A673 (cell line): ENCODE data around the gene HS1BP3. TPM values are rescaled to one million over a fixed set of nuclear protein-coding genes. Genes with fewer than 3 reads are reported as not detected.

Source experiments
- BruUV-seq: library from RNA; stranded (reverse); fragments of 400-500 nt; replicated peaks from 2 replicates; lab custom pipeline; 2021; lab: Mats Ljungman, UMichigan
- CTCF ChIA-PET: fragments of 300-600 bp; sonication (Branson Sonifier 250); formaldehyde crosslinking; loops from one replicate; lab custom pipeline; 2022; ENCODE audit warnings: antibody characterized with exemption; lab: Charles Lee
- POLR2A ChIA-PET: fragments of 300-600 bp; sonication (Branson Sonifier 250); formaldehyde crosslinking; loops from one replicate; lab custom pipeline; 2022; ENCODE audit warnings: antibody characterized with exemption; ENCODE audit not compliant: low non-redundant PET; lab: Charles Lee
- DNase-seq: peaks from one replicate; pipeline ENCODE4 v3.0.0-alpha.2; 2015; ENCODE audit warnings: low spot score
- H3K27ac ChIP-seq: fragments of 200-600 bp; sonication (generic); 2 replicates; pipeline ENCODE4 v1.5.1; 2016; ENCODE audit warnings: mixed run types, low read depth, mild to moderate bottlenecking, mixed read lengths, antibody characterized with exemption, low read length; ENCODE audit not compliant: poor library complexity, severe bottlenecking
- H3K27me3 ChIP-seq: fragments of 200-600 bp; sonication (generic); replicated peaks from 2 replicates; pipeline ENCODE4 v1.6.1; 2017; ENCODE audit warnings: mixed run types, low read depth, mild to moderate bottlenecking, mixed read lengths, antibody characterized with exemption, low read length; ENCODE audit not compliant: insufficient read depth, poor library complexity
- H3K36me3 ChIP-seq: fragments of 200-600 bp; sonication (generic); 2 replicates; pipeline ENCODE4 v1.6.1; 2016; ENCODE audit warnings: mixed run types, mild to moderate bottlenecking, mixed read lengths, antibody characterized with exemption, low read length; ENCODE audit not compliant: insufficient read depth, poor library complexity, severe bottlenecking
- H3K4me1 ChIP-seq: fragments of 200-600 bp; sonication (generic); 2 replicates; pipeline ENCODE4 v1.6.1; 2017; ENCODE audit warnings: mixed run types, mild to moderate bottlenecking, mixed read lengths, antibody characterized with exemption, low read length; ENCODE audit not compliant: insufficient read depth, poor library complexity, severe bottlenecking
- H3K4me3 ChIP-seq: fragments of 200-600 bp; sonication (generic); 2 replicates; pipeline ENCODE4 v1.5.1; 2016; ENCODE audit warnings: low read depth, mixed run types, mild to moderate bottlenecking, mixed read lengths, low read length; ENCODE audit not compliant: poor library complexity, severe bottlenecking
- H3K9me3 ChIP-seq: fragments of 200-600 bp; sonication (generic); 2 replicates; pipeline ENCODE4 v1.6.1; 2016; ENCODE audit warnings: mixed run types, low read depth, mild to moderate bottlenecking, mixed read lengths, antibody characterized with exemption, low read length; ENCODE audit not compliant: poor library complexity, severe bottlenecking
- EZH2 ChIP-seq: fragments of 200-600 bp; sonication (generic); IDR thresholded peaks from 2 replicates; pipeline ENCODE4 v1.6.1; 2017; ENCODE audit warnings: borderline replicate concordance, low read depth, mild to moderate bottlenecking, mixed read lengths, antibody characterized with exemption, low read length; ENCODE audit not compliant: poor library complexity, severe bottlenecking
- intact Hi-C: fragments of 100-400 bp; cut with micrococcal nuclease; formaldehyde crosslinking; loops from one replicate; pipeline ENCODE4 v1.10.0; 2022; ENCODE audit not compliant: unreplicated experiment
- total RNA-seq: library from RNA; stranded (reverse); gene quantifications from 2 replicates; pipeline ENCODE4 v1.2.3, GENCODE V29; 2021
- TF ChIP-seq, protein P1 (sequence below): fragments of 300-800, 200-600 bp; sonication (generic); conservative IDR thresholded peaks from 2 replicates; pipeline ENCODE4 v1.5.1; 2017; ENCODE audit warnings: low read depth, mild to moderate bottlenecking, antibody characterized with exemption, low read length, moderate library complexity, mixed read lengths

Gene HS1BP3
- total RNA-seq, 1 experiment from 2014 or later = 12.6 TPM

DNA sequence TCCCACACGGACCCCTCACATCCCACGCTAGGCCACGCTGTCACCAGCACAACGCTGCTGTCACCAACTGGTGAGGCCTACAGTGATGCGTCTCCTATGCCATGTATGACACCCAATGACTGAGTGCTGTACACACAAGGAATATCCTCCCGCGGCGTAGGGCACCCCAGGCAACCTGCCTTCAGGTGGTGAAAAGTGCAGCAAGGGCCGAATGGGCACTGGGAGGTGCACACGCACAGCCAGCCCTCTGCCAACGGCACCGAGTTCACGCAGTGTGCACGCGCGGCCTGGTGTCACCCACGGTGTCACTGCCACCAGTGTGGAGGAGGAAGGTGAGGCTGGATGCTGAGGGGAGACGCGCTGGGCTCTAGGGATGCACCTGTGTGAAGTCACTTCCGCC lies 4.5 kb downstream of the HS1BP3 start:
- no peaks in the 10 kb centered on the region for H3K36me3 ChIP-seq
- POLR2A ChIA-PET = no interaction called here
- TF ChIP-seq, protein P1, sequence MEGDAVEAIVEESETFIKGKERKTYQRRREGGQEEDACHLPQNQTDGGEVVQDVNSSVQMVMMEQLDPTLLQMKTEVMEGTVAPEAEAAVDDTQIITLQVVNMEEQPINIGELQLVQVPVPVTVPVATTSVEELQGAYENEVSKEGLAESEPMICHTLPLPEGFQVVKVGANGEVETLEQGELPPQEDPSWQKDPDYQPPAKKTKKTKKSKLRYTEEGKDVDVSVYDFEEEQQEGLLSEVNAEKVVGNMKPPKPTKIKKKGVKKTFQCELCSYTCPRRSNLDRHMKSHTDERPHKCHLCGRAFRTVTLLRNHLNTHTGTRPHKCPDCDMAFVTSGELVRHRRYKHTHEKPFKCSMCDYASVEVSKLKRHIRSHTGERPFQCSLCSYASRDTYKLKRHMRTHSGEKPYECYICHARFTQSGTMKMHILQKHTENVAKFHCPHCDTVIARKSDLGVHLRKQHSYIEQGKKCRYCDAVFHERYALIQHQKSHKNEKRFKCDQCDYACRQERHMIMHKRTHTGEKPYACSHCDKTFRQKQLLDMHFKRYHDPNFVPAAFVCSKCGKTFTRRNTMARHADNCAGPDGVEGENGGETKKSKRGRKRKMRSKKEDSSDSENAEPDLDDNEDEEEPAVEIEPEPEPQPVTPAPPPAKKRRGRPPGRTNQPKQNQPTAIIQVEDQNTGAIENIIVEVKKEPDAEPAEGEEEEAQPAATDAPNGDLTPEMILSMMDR = no peak
- no peak for TF ChIP-seq EZH2
- intact Hi-C loops = loop anchor here (10.0 kb wide), 1 partner anchor 422 kb away; the partner anchor contains the start of gene SDC1
- no peak overlapping the region for H3K4me3 ChIP-seq
- no peak for DNase-seq
- H3K27ac ChIP-seq = no peak overlapping the region
- CTCF ChIA-PET = no interaction called here
- H3K27me3 ChIP-seq = no peaks in the 10 kb centered on the region
- H3K4me1 ChIP-seq = no peaks in the 10 kb centered on the region
- BruUV-seq = no TSS peak
- no peaks in the 10 kb centered on the region for H3K9me3 ChIP-seq

DNA sequence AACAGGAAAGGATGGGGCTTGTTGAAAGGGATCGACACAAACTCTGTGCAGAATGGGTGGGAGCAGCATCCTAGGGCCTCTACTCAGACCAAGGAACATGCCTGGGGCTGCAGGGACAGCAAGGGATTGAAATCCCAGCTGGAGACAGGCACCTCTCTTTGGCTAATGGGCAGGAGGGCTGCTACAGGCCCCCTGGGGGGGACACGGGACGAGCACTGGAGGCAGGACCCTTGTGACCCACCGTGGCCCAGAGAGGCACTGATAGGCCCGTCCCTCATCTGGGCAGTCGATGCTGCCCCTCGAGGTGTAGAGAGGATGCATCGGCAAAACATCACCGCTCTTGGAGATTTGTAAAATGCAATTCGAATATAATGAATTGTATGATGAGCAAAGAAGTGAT lies 5.1 kb downstream of the HS1BP3 start:
- Histone ChIP-seq H3K36me3 (no peaks in the 10 kb centered on the region), H3K27me3 (no peaks in the 10 kb centered on the region), H3K9me3 (no peaks in the 10 kb centered on the region), H3K4me1 (no peaks in the 10 kb centered on the region), H3K27ac (no peak overlapping the region), H3K4me3 (no peak overlapping the region)
- no peak for TF ChIP-seq EZH2
- TF ChIP-seq, protein P1 = no peak
- ChIA-PET CTCF (no interaction called here), POLR2A (no interaction called here)
- intact Hi-C loops = loop anchor here (10.0 kb wide), 1 partner anchor 421 kb away; the partner anchor contains the start of gene SDC1
- DNase-seq = no peak
- BruUV-seq = no TSS peak

DNA sequence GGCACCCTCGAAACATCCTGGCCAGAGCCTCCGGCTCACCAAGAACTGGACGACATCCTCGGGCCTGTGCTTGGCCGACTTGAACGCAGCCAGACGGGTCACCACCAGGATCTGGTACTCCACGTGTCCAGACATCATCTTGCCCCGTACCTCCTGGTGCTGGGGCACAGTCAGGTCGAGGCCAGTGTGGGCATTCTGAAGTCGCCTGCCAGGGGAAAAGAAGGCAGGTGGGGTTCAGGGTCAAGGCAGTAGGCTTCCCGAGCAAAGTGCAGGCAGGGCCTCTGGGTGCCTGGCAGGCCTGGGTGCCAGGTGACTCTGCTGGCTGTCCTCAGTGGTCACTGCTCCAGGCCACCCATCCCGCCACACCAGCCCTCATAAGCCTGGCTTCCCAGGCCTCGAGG lies 5.6 kb downstream of the HS1BP3 start:
- Histone ChIP-seq H3K4me1 (no peaks in the 10 kb centered on the region), H3K27me3 (no peaks in the 10 kb centered on the region), H3K4me3 (no peak overlapping the region), H3K9me3 (no peaks in the 10 kb centered on the region), H3K27ac (no peak overlapping the region), H3K36me3 (no peaks in the 10 kb centered on the region)
- intact Hi-C loops = loop anchor here (10.0 kb wide), 1 partner anchor 420 kb away; the partner anchor contains the start of gene SDC1
- TF ChIP-seq, protein P1 = no peak
- no peak for TF ChIP-seq EZH2
- no TSS peak for BruUV-seq
- ChIA-PET CTCF (no interaction called here), POLR2A (no interaction called here)
- no peak for DNase-seq
